Measurements from ENCODE around the gene SNX21.

The SNX21 gene

DNA sequence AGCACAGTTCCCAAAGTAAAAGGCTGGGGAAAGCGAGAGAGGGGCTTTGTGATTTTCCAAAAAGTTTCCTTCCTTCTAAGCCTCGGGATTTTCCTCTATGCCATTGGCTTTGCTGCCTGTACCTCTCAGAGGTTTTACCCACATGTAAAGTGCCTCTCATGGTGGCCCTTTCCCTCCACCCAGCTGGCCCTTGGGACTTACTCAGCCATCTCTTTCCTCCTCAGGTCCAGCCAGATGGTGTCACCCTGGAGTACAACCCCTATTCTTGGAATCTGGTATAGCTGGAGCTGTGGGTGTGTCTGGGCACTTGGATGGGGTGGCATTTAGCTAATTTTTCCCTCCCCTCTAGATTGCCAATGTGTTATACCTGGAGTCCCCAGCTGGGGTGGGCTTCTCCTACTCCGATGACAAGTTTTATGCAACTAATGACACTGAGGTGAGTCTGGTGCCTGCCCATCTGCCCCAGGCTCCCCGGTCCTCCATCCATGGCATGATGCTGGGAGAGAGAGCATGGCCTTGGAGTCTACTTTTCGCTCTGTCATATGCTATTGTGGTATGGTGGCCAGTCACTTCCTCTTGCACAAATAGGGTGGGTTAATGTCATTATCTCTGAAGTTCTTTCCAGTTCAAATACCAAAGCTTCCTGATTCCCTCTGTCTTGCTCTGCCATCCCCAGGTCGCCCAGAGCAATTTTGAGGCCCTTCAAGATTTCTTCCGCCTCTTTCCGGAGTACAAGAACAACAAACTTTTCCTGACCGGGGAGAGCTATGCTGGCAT, 58.6 kb downstream of the SNX21 start:
- ATAC-seq (no peak), DNase-seq (no peak)
- Mint-ChIP-seq H3K4me3 (peak overlapping the region; percentile 88), H3K9me3 (no peaks in the 10 kb centered on the region), H3K27me3 (no peaks in the 10 kb centered on the region), H3K4me1 (peaks cover 43% of the 10 kb centered on the region), H3K36me3 (ENCODE audit: low read depth) (peaks cover 5% of the 10 kb centered on the region), H3K27ac (peak overlapping the region; percentile 65)
